PC-3 (cell line): ENCODE measurements around the gene QDPR. TPM values are rescaled to one million over a fixed set of nuclear protein-coding genes. Genes with fewer than 3 reads are reported as not detected.
"Not testable (repeated sequence)": the region's sequence is repeated elsewhere in the genome, so short reads cannot be mapped to it uniquely, and the experiment has no call there.

Source experiments
- ATAC-seq: fragments of 200-7000 bp; cut with Tn5 transposase; 2 replicates; pipeline ENCODE4 v1.9.1; 2020; ENCODE audit warnings: mild to moderate bottlenecking, moderate library complexity
- BruUV-seq: library from RNA; stranded (reverse); fragments of 400-500 nt; replicated peaks from 2 replicates; lab custom pipeline; 2021; lab: Mats Ljungman, UMichigan
- CTCF ChIA-PET: fragments of 300-600 bp; sonication (Branson Sonifier 250); formaldehyde crosslinking; loops from one replicate; lab custom pipeline; 2022; ENCODE audit warnings: antibody characterized with exemption; lab: Charles Lee
- POLR2A ChIA-PET: fragments of 300-600 bp; sonication (Branson Sonifier 250); formaldehyde crosslinking; loops from one replicate; lab custom pipeline; 2022; ENCODE audit warnings: antibody characterized with exemption; ENCODE audit not compliant: unreplicated experiment; lab: Charles Lee
- DNase-seq: peaks from one replicate; pipeline ENCODE4 v3.0.0-alpha.2; 2015
- H2AFZ ChIP-seq: fragments of 300-600 bp; sonication (generic); 2 replicates; pipeline ENCODE4 v1.6.0; 2016; ENCODE audit warnings: antibody characterized with exemption, low read length
- H3F3A ChIP-seq: fragments of 300-600 bp; sonication (generic); one replicate; pipeline ENCODE4 v1.6.0; 2017; ENCODE audit warnings: antibody characterized with exemption, low read length, control low read depth, mild to moderate bottlenecking; ENCODE audit not compliant: unreplicated experiment
- H3K27ac ChIP-seq: fragments of 300-600 bp; sonication (generic); 2 replicates; pipeline ENCODE4 v1.5.1; 2016; ENCODE audit warnings: mild to moderate bottlenecking, low read length
- H3K27me3 ChIP-seq: fragments of 300-600 bp; sonication (generic); 2 replicates; pipeline ENCODE4 v1.6.1; 2016; ENCODE audit warnings: low read length, mixed read lengths
- H3K36me3 ChIP-seq: fragments of 300-600 bp; sonication (generic); 2 replicates; pipeline ENCODE4 v1.6.1; 2016; ENCODE audit warnings: low read depth, mixed run types, low read length, mixed read lengths
- H3K4me1 ChIP-seq: fragments of 300-600 bp; sonication (generic); 2 replicates; pipeline ENCODE4 v1.5.1; 2016; ENCODE audit warnings: low read length; ENCODE audit not compliant: insufficient read depth
- H3K4me2 ChIP-seq: fragments of 300-600 bp; sonication (generic); 2 replicates; pipeline ENCODE4 v1.6.0; 2016; ENCODE audit warnings: low read length
- H3K4me3 ChIP-seq: fragments of 300-600 bp; sonication (generic); 2 replicates; pipeline ENCODE4 v1.5.1; 2016; ENCODE audit warnings: mild to moderate bottlenecking, low read length, mixed read lengths
- H3K79me2 ChIP-seq: fragments of 300-600 bp; sonication (generic); 2 replicates; pipeline ENCODE4 v1.6.1; 2017; ENCODE audit warnings: low read length, mixed read lengths
- H3K9ac ChIP-seq: fragments of 300-600 bp; sonication (generic); 2 replicates; pipeline ENCODE4 v1.6.0; 2016; ENCODE audit warnings: mild to moderate bottlenecking, low read length
- H3K9me2 ChIP-seq: fragments of 300-600 bp; sonication (generic); replicated peaks from 2 replicates; pipeline ENCODE4 v1.6.1; 2016; ENCODE audit warnings: mixed run types, low read length, mixed read lengths
- H3K9me3 ChIP-seq: fragments of 300-600 bp; sonication (generic); 2 replicates; pipeline ENCODE4 v1.6.1; 2016; ENCODE audit warnings: low read length, mixed read lengths
- H4K20me1 ChIP-seq: fragments of 300-600 bp; sonication (generic); 2 replicates; pipeline ENCODE4 v1.6.1; 2016; ENCODE audit warnings: low read length, mixed read lengths
- CTCF ChIP-seq: fragments of 300-600 bp; sonication (generic); conservative IDR thresholded peaks from 2 replicates; pipeline ENCODE4 v1.5.1; 2017; ENCODE audit warnings: antibody characterized with exemption, low read depth, mild to moderate bottlenecking, low read length
- EZH2 ChIP-seq: fragments of 300-600 bp; sonication (generic); IDR thresholded peaks from one replicate; pipeline ENCODE4 v1.6.1; 2017; ENCODE audit warnings: antibody characterized with exemption, mild to moderate bottlenecking, low read length; ENCODE audit not compliant: unreplicated experiment
- EZH2phosphoT487 ChIP-seq: fragments of 300-600 bp; sonication (generic); IDR thresholded peaks from 2 replicates; pipeline ENCODE4 v1.6.1; 2018; ENCODE audit warnings: mild to moderate bottlenecking, antibody characterized with exemption, low read length, borderline replicate concordance
- intact Hi-C: fragments of 100-400 bp; cut with micrococcal nuclease; formaldehyde crosslinking; loops from 2 replicates; pipeline ENCODE4 v1.9.0; 2023
- total RNA-seq: library from RNA; depleted of rRNA; stranded (reverse); fragments of >200 nt; gene quantifications from 2 replicates; pipeline ENCODE4 v1.2.3, GENCODE V29; 2014

The QDPR gene
- total RNA-seq, 1 experiment from 2014 or later, result 10.0 TPM

DNA sequence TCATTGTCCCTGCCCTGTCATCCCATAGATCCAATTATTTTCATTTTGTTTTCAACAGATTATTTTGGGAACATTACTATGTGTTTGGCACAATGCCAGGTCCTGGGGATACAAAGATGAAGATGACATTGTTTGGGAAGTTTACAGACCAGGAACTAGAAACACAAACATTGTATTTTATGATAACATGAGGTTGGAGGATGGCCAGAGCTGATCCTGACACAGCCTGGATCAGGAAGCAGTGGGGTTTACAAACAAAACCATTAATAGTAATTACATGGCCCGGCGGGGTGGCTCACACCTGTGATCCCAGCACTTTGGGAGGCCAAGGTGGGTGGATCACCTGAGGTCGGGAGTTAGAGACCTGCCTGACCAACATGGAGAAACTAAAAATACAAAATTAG is 32.9 kb upstream of the QDPR start:
- no peak overlapping the region for H3K27ac ChIP-seq
- H3F3A ChIP-seq, result no peaks in the 10 kb centered on the region
- no peak overlapping the region for H3K9ac ChIP-seq
- TF ChIP-seq EZH2phosphoT487 (no peak), EZH2 (no peak), CTCF (no peak)
- H3K79me2 ChIP-seq, result no peaks in the 10 kb centered on the region
- no peaks in the 10 kb centered on the region for H3K27me3 ChIP-seq
- H3K4me3 ChIP-seq, result no peak overlapping the region
- no peaks in the 10 kb centered on the region for H3K9me2 ChIP-seq
- ATAC-seq, result no peak
- BruUV-seq, result no TSS peak
- POLR2A ChIA-PET, result no interaction called here
- H3K36me3 ChIP-seq, result no peaks in the 10 kb centered on the region
- CTCF ChIA-PET, result no interaction called here
- intact Hi-C loops, result loop anchor here (10.0 kb wide), 1 partner anchor 1050 kb away; no protein-coding TSS in a partner anchor
- peak; percentile 30 for DNase-seq
- no peak overlapping the region for H3K4me2 ChIP-seq
- no peaks in the 10 kb centered on the region for H3K9me3 ChIP-seq
- no peaks in the 10 kb centered on the region for H4K20me1 ChIP-seq
- H2AFZ ChIP-seq, result no peak overlapping the region
- H3K4me1 ChIP-seq, result peaks cover 2% of the 10 kb centered on the region; the same call in 1 of the 2 replicates

DNA sequence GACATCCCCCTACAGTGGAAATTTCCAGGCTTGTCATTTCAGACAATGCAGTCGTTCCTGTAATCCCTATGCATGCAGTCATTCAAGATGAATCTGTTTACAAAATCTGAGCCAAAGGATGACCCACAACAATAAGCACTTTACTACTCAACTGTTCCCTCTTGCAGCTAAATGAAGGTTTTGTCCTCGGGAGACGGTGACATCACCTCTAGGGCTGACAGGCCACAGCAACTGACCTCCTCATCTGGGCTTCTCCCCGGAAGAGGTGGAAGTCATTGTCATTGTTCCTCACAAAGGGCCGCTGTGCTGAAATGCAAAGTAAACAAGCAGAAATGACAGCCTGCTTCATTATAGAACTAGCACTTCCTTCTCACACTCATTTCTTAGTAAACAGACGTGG is 32.3 kb upstream of the QDPR start:
- Histone ChIP-seq H3K9me2 (no peaks in the 10 kb centered on the region), H3K9me3 (no peaks in the 10 kb centered on the region), H3K79me2 (no peaks in the 10 kb centered on the region), H3K36me3 (no peaks in the 10 kb centered on the region), H3F3A (no peaks in the 10 kb centered on the region), H3K27ac (no peak overlapping the region), H3K4me2 (0 out of 2 replicates have a peak overlapping the region, but pooled peaks have one; percentile 35), H2AFZ (no peak overlapping the region), H3K4me3 (no peak overlapping the region), H3K4me1 (peaks cover 2% of the 10 kb centered on the region; the same call in 1 of the 2 replicates), H3K27me3 (no peaks in the 10 kb centered on the region), H4K20me1 (no peaks in the 10 kb centered on the region), H3K9ac (no peak overlapping the region)
- DNase-seq, result peak; percentile 42
- ChIA-PET CTCF (no interaction called here), POLR2A (no interaction called here)
- intact Hi-C loops, result loop anchor here (10.0 kb wide), 1 partner anchor 1051 kb away; no protein-coding TSS in a partner anchor
- BruUV-seq, result no TSS peak
- TF ChIP-seq EZH2 (no peak), EZH2phosphoT487 (no peak), CTCF (no peak)
- peak; percentile 76 for ATAC-seq

DNA sequence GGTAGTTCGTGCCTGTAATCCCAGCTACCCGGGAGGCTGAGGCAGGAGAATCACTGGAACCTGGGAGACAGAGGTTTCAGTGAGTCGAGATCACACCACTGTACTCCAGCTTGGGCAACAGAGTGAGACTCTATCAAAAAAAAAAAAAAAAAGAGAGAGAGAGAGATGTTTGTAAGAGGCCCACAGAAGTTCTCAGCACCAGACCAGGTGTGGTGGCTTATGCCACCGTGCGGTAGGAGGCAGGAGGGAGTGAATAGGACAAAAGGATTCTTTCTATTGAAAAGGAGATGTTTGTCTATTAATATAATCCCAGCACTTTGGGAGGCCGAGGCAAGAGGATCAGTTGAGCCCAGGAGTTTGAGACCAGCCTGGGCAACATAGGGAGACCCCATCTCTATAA is 25.2 kb upstream of the QDPR start:
- POLR2A ChIA-PET, intact Hi-C loops, H3K27ac ChIP-seq, ATAC-seq, H3F3A ChIP-seq, H3K9me2 ChIP-seq, H3K4me2 ChIP-seq, H3K27me3 ChIP-seq, H3K4me3 ChIP-seq, DNase-seq, H4K20me1 ChIP-seq, H2AFZ ChIP-seq, H3K36me3 ChIP-seq, BruUV-seq, H3K79me2 ChIP-seq, CTCF ChIA-PET, H3K9ac ChIP-seq, H3K4me1 ChIP-seq, H3K9me3 ChIP-seq: not testable (repeated sequence)
